HTR-8/SVneo (cell line): ENCODE results near the gene GALNT16.

Experiments
- DNase-seq: peaks from one replicate; pipeline ENCODE4 v3.0.0; 2011; ENCODE audit warnings: low spot score, mixed read lengths; ENCODE audit not compliant: insufficient read length
- FAIRE-seq: peaks from 2 replicates; lab custom pipeline; 2011; peaks lifted over from hg19 to GRCh38; lab: Jason Lieb, UNC

GALNT16 gene

DNA sequence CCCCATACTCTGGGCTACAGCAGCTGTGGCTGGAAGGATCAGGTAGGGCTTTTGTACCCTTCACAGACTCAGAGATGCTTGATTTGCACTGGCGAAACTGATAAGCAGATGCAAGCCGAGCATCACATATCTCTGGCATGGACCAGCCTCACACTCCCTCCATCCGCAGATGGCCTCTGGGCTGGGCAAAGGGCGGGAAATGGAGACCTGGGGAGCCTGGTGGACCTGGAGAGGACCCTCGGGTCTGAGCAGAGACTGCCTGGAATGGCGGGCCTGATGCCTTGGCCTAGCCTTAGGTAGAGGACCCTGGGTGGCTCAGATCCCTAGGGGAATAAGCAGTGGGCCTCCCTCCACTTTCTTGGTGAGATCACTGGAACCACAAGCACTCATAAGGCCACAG, 53.2 kb downstream of the GALNT16 start:
- peak; percentile 80 for FAIRE-seq

GRCh38 chr14:69314327-69314726, 54.4 kb downstream of the GALNT16 start:
- no peak for FAIRE-seq
- DNase-seq = no peak

More for the DNA sequence above, 53.2 kb downstream of the GALNT16 start:
- DNase-seq = no peak

GRCh38 chr14:69315301-69315700, 55.3 kb downstream of the GALNT16 start:
- FAIRE-seq (peak; percentile 86), DNase-seq (no peak)

- FAIRE-seq = no peak
- DNase-seq = no peak
These were observed 56.6 kb downstream of the GALNT16 start for GRCh38 chr14:69316449-69317101.

GRCh38 chr14:69317102-69317755, 57.3 kb downstream of the GALNT16 start:
- DNase-seq (peak; percentile 100), FAIRE-seq (peak; percentile 100)

- FAIRE-seq = no peak
- DNase-seq = no peak
These were observed 57.8 kb downstream of the GALNT16 start for GRCh38 chr14:69317780-69318179.

- DNase-seq = no peak
- no peak for FAIRE-seq
These were observed 58.3 kb downstream of the GALNT16 start for GRCh38 chr14:69318241-69318640.

GRCh38 chr14:69318901-69319475, 59.0 kb downstream of the GALNT16 start:
- FAIRE-seq (no peak), DNase-seq (no peak)

- DNase-seq = no peak
- peak; percentile 33 for FAIRE-seq
These were observed 60.0 kb downstream of the GALNT16 start for GRCh38 chr14:69319911-69320310.

- FAIRE-seq (peak; percentile 89), DNase-seq (no peak)
These were observed 60.8 kb downstream of the GALNT16 start for GRCh38 chr14:69320581-69321365.

DNA sequence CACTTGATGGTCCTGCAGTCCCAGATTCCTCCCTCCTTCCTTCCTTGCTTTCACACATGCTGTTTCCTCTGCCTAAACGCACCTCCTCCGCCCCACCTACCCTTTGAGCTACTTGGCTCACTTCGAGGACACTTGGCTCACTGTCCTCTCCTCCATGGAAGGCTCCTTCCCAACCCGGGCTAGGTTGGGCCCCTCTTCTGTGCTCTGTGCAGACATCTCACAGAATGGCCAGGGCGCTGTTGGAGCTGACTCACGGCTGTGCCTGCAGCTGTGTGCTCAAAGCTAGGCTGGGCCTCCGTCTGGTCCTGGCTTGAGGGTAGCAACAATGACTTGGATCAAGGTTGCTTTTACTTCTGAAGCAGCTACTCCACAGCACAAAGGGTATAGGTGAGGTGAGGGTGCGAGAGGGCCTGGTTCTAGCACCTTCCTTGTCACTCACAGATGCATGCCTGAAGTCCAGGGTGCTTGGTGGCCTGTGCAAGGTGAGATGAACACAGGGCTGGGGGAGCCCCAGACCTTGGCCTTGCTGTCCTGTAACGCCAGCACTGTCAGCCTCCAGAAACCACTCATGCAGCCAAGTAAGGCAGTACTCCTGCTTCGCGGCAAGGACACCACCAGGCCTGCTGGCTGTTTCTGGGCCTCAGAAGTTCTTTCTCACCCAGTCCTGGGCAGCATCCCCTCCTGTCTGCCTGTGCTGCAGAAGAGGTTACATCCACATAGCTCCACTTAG, 61.8 kb downstream of the GALNT16 start:
- peak; percentile 4 for FAIRE-seq
- no peak for DNase-seq

DNA sequence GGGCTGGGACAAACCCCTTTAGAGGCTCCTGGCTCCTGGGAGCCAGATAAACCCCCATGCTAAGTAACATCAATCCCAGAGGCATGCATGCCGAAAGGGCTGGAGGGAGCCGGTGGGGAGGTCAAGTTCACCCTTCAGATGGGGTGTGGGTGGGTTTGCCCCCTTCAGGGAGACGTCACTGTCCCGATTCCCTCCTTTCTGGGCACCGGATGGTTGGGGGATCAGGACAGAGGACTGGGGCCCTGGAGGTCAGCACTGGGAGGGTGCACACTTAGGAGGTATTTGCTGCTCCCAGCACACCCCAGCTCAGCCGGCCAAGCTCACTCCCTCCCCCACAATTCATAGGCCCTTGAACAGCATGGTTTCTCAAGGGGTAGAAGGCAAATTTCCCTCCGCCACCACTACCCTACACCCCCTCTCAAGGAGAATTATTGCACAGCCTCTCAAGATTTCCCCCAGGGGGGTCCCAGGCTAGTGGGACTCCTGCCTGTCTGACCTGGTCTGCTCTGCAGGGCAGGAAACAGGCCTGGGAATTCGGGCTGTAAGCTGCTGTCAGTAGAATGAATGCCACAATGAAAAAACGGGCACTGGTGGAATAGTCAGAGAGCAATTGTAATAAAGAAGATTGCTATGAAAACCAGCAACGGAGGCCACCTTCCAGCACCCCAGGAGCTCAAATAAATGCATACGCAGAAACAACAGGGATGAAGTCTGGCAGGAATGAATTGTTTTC, 63.5 kb downstream of the GALNT16 start:
- DNase-seq (no peak), FAIRE-seq (peak; percentile 4)

DNA sequence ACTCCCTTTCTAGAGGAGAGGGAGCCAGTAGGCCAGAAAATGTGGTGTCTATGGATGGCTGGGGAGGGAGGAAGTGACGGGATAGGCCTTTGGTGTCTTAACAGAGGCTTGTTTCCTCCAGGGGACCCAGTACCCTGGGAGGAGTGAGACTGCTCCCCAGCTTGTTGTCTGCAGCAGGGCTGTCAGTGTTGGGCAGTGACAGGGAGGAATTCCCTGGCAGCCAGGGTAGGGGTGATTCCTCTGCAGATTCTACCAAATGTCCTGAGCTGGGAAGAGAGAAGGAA, 64.0 kb downstream of the GALNT16 start:
- DNase-seq = no peak
- peak; percentile 26 for FAIRE-seq

DNA sequence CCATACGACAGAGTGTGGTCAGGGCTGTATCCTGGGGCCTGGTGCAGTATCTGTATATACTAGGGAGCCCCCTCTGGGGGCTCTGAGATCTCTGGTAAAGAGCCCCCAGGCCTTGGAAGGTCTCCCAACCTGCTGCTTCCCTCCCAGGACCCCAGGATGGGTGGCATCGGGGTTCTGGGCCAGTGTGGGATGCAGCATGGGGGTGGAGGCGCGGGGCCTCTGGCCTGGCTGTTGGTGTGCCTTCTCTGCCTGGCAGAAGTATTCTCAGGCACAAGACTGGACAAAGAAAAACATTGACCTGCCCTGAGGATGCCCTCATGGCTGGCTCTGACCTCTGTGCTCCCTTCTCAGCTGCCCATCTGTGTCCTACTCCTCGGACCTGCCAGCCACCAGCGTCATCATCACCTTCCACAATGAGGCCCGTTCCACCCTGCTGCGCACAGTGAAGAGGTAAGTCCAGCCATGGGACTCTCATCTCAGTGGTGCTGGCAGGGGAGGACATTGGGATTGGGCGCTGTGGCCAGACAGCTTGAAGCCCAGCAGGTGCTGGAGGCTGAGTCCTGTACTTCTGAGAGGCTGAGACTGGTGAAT, 64.5 kb downstream of the GALNT16 start:
- FAIRE-seq = peak; percentile 84

DNA sequence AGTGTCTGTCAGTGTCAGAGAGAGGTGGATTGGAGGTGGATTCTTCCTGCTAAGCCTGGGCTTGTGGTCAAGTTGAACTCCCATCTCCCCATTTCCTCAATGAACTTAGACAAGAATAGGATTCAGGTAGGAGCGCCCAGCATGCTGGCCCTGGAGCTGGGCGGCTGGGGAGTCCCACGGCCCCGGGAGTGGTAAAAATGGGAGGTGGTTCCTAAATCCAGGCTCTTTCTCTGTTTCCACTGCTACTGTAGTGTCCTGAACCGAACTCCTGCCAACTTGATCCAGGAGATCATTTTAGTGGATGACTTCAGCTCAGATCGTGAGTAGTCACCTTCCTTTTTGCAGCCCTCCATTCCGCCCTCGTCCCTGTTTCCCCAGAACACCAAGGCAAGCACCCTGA, 65.1 kb downstream of the GALNT16 start:
- DNase-seq (no peak), FAIRE-seq (no peak)

More for the DNA sequence above, 64.5 kb downstream of the GALNT16 start:
- DNase-seq = no peak

DNA sequence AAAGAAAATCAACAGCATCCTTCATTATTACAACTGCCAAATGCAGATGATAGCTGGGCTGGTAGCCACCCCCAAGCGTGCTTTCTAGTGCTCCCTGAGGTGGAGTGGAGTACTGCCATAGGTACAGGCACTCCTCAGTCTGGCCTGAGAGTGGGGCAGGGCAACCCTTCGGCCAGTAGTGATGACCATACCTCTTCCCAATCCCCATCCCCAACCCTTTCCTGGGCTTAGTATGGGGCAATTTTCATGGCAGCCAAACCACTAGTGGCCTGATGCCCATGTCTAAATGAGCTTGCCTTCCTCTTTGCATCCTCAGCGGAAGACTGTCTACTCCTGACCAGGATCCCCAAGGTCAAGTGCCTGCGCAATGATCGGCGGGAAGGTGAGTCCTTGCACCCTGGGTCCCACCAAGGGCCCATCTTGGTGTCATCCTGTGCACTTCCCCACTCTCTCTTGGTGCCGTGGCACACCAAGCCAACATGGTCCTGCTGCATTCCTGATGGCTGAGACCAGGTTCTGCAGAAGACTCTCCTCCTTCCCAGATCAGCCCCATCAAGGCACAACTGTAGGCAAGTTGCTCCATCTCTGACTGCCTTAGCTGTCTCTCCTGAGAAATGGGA, 65.8 kb downstream of the GALNT16 start:
- FAIRE-seq (peak; percentile 89), DNase-seq (no peak)

DNA sequence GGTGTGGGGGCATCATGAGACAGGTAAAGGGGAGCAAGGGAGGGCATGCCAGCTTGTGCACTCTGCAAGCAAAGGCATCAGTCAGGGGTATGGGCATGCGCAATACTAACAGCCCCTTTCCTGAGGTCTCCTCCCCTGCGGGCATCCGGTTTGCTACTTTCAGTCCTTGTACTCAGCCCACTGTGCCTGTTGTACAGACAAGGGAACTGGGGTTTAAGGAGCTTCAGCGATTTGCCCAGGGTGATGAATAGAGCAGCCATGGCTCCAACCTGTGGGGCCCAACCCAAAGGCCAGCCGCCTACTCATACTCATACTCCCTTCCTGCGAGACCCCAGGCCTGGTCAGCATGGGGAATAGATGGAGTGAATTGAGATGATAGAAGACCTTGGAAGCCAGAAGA, 66.7 kb downstream of the GALNT16 start:
- peak; percentile 23 for FAIRE-seq
- no peak for DNase-seq

- FAIRE-seq = no peak
- DNase-seq = no peak
These were observed 67.5 kb downstream of the GALNT16 start for GRCh38 chr14:69327507-69327906.

- DNase-seq (no peak), FAIRE-seq (no peak)
These were observed 68.4 kb downstream of the GALNT16 start for GRCh38 chr14:69328317-69328716.
